NB4 (cell line): ENCODE measurements around the gene MYO1D.
"Not testable (repeated sequence)": the region's sequence is repeated elsewhere in the genome, so short reads cannot be mapped to it uniquely, and the experiment has no call there.

Source experiments
- CTCF ChIP-seq: IDR thresholded peaks from one replicate; pipeline ENCODE4 v1.5.1; 2012; ENCODE audit warnings: low read depth, low read length
- POLR2A ChIP-seq: IDR thresholded peaks from 2 replicates; pipeline ENCODE4 v1.6.1; 2011; ENCODE audit warnings: mild to moderate bottlenecking; ENCODE audit not compliant: insufficient read length; ENCODE audit errors: extremely low read depth
- TF ChIP-seq, protein P1 (sequence below): IDR thresholded peaks from 2 replicates; pipeline ENCODE4 v1.6.1; 2011; ENCODE audit warnings: low read depth, low read length

DNA sequence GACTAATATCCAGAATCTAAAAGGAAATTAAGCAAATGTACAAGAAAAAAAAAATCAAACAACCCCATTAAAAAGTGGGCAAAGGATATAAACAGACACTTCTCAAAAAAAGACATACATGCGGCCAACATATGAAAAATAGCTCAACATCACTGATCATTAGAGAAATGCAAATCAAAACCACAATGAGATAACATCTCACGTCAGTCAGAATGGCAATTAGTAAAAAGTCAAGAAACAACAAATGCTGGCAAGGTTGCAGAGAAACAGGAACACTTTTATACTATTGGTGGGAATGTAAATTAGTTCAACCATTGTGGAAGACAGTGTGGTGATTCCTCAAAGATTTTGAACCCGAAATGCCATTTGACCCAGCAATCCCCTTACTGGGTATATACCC, 162.0 kb downstream of the MYO1D start:
- TF ChIP-seq POLR2A, CTCF: not testable (repeated sequence)
- TF ChIP-seq, protein P1, sequence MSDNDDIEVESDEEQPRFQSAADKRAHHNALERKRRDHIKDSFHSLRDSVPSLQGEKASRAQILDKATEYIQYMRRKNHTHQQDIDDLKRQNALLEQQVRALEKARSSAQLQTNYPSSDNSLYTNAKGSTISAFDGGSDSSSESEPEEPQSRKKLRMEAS = not testable (repeated sequence)
